NCI-H146 (cell line): ENCODE results near the gene TGM1.
"Not testable (repeated sequence)": the region's sequence is repeated elsewhere in the genome, so short reads cannot be mapped to it uniquely, and the experiment has no call there.

Experiments used
- DNase-seq: peaks from one replicate; lab custom pipeline; 2025; lab: John Stamatoyannopoulos, UW

Gene TGM1

GRCh38 chr14:24206260-24207103 lies 56.5 kb downstream of the TGM1 start:
- DNase-seq = no peak

- DNase-seq = no peak
These were observed 58.5 kb downstream of the TGM1 start for GRCh38 chr14:24204163-24205146.

GRCh38 chr14:24203249-24203886 lies 59.6 kb downstream of the TGM1 start:
- not testable (repeated sequence) for DNase-seq

DNA sequence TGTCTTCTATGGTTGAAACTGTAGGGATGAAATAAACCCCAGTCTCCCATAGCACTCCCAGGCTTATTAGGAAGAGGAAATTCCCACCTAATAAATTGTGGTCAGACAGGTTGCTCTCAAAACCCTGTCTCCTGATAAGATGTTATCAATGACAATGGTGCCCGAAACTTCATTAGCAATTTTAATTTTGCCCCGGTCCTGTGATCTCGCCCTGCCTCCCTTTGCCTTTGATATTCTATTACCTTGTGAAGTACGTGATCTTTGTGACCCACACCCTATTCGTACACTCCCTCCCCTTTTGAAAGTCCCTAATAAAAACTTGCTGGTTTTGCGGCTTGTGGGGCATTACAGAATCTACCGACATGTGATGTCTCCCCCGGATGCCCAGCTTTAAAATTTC lies 60.4 kb downstream of the TGM1 start:
- not testable (repeated sequence) for DNase-seq
